Urothelium cell line (cell line): ENCODE results near the gene DDIAS.
"Not testable (repeated sequence)": the region's sequence is repeated elsewhere in the genome, so short reads cannot be mapped to it uniquely, and the experiment has no call there.

Source experiments
- DNase-seq: peaks from one replicate; pipeline ENCODE4 v3.0.0; 2011; ENCODE audit warnings: low spot score, mixed read lengths
- FAIRE-seq: peaks from 2 replicates; lab custom pipeline; 2011; peaks lifted over from hg19 to GRCh38; lab: Jason Lieb, UNC

DDIAS gene

DNA sequence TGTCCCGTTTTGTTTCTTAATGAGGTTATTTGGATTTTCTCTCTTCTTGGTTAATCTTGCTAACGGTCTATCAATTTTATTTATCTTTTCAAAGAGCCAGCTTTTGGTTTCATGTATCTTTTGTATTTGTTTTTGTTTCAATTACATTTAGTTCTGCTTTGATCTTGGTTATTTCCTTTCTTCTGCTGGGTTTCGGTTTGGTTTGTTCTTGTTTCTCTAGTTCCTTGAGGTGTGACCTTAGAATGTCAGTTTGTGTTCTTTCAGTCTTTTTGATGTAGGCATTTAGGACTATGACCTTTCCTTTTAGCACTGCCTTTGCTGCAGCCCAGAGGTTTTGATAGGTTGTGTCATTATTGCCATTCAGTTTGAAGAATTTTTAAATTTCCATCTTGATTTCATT, 18.7 kb downstream of the DDIAS start:
- not testable (repeated sequence) for DNase-seq, FAIRE-seq

DNA sequence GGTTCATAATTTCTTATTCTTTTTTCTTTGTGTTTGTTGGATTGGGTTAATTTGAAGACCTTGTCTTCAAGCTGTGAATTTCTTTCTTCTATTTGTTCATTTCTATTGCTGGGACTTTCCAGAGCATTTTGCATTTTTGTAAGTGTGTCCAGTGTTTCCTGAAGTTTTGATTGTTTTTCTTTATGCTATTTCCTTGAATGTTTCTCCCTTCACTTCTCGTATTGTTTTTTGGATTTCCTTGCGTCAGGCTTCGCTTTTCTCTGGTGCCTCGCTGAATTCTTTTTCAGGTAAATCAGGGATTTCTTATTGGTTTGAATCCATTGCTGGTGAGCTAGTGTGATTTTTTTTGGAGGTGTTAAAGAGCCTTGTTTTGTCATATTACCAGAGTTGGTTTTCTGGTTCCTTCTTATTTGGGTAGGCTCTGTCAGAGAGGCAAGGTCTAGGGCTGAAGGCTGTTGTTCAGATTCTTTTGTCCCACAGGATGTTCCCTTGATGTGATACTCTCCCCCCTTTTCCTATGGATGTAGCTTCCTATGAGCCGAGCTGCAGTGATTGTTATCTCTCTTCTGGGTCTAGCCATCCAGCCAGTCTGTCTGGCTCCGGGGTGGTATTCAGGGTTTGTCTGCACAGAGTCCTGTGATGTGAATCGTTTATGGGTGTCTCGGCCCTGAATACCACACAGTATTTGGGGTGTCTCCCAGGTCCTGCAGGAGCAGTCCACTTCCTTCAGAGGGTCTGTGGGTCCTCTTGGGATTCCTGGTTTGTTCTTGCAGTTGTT, 21.0 kb downstream of the DDIAS start:
- not testable (repeated sequence) for FAIRE-seq, DNase-seq

DNA sequence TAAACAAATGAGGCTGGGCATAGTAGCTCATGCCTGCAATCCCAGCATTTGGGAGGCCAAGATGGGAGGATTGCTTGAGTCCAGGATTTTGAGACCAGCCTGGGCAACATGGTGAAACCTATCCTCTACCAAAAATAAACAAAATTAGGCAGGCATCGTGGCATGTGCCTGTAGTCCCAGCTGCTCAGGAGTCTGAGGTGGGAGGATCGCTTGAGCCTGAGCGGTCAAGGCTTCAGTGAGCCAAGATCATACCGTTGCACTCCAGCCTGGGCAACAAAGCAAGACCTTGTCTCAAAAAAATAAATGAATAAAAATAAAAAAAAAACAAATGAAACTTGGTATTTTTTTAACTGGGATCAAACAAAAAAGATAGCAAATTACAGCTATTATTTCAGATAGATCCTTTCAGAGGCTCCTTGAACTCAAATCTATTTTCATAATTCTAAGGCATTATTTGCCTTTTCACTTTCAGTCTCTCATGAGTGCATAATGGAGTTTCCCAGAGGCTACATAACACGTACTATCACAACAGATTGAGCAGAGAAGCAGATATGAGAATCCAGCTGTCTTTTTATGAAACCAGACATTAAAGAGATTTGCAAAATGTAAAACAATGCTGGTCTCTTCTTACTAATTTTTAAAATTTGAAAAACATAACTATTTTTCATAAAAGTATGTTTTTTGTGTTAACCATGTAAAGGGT, 23.1 kb downstream of the DDIAS start:
- no peak for DNase-seq
- FAIRE-seq: no peak

DNA sequence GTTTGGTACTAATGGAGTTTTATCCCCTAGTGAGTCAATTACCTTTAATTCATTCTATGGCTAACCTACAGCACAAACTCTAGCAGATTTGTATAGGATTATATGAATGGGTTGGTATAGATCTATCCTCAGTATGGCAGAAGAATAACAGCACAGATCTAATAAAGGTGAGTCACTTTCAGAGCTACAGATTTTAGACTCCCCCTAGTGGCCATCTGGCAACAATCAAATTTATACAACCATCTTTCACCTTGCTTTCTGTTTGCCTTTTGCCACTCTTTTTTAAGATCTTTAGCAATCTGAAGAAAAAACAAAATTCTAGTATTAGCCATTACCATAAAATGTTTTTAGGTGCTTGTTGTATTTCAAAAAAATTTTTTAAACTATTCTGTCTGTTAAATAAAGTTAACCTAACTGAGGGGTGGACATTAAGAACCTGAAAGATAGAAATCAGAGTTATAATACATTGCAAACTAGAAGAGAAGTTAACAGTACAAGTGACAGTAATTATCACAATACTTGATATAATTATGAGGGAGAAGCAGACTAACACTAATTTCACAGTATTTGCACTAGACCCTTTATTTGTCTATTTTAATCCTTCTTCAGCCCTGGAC, 25.8 kb downstream of the DDIAS start:
- FAIRE-seq: no peak
- peak; percentile 64 for DNase-seq

DNA sequence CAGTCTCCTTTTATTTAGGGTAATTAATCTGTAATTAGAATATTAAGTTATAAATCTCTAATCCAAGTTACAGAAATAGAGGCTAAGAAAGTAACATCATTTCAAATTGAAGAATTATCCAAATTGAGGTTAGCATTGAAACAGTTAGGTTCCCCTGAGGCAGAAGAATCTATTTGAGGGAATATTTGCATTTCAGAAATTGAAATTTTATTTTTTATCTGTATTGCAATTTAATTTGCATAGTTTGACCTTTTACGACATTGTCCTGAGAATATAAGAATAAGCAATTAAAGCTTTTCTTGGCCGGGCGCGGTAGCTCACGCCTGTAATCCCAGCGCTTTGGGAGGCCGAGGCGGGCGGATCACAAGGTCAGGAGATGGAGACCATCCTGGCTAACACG, 27.6 kb downstream of the DDIAS start:
- FAIRE-seq: no peak
- DNase-seq: no peak

DNA sequence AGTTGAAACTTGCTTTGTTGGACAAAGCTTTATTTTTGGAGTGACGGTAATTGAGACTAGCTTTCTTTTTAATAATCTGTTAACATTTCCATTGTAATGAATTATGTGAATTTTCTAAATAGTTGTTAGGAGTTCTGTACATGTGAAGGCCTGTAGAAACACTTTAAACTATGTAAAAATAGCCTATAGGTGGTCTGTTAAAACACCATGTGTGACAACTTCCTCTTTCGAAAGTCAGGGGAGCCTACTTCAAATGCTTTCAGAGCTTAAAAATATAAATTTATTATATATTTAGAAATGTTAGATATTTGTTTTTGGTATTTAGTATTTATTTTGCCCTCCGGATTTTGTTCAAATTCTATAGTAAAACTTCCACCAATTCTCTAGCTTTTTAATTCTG, 28.7 kb downstream of the DDIAS start:
- no peak for FAIRE-seq

DNA sequence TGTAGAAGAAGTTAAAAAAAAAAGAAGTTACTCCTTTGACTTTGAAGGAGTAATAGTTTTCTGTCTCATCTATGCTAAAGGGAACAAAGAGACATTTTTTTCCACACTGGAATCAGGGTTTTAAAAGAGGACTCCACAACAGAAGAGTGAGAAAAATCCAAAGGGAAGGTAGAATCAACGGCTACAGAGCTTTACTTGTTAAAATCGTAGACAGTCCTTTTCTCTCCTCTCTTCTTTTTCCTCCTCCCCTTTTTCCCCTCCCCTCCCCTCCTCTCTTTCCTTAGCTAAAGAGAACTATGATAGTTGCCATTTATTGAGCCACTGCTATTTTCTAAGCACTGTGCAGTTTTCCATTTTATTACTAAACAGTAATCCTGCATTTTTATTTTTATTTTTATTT, 29.2 kb downstream of the DDIAS start:
- no peak for FAIRE-seq
- DNase-seq: no peak

More for the DNA sequence above, 28.7 kb downstream of the DDIAS start:
- no peak for DNase-seq

DNA sequence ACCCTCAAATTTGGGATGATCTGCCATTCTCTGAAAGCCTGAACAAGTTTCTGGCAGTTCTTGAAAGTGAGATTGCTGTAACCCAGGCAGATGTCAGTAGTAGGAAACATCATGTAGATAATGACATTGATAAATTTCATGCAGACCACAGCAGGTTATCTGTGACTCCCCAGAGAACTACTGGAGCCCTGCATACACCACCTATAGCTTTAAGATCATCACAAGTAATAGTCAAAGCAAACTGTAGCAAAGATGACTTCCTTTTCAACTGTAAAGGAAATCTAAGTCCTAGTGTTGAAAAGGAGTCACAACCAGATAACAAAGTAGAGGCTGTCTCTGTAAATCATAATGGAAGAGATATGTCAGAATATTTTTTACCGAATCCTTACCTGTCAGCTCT, 31.0 kb downstream of the DDIAS start:
- FAIRE-seq (no peak), DNase-seq (no peak)

DNA sequence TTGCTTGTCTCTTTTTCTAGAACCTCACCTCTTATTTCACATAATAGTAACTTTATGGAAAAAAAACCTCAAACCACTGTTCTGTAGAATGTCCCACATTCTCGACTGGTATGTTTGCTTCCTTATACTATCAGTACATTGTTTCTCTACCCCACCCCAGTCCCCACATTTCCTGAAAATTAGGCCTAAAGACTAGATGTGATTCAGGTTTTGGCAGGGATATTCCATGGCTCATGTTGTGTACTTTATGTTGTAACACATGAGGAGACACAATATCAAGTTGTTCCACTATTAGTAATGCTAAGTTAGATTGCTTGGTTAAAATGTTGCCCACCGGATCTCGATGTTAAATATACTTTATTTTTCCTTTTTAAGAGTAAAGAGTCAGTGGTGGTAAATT, 34.7 kb downstream of the DDIAS start:
- DNase-seq (no peak), FAIRE-seq (no peak)

DNA sequence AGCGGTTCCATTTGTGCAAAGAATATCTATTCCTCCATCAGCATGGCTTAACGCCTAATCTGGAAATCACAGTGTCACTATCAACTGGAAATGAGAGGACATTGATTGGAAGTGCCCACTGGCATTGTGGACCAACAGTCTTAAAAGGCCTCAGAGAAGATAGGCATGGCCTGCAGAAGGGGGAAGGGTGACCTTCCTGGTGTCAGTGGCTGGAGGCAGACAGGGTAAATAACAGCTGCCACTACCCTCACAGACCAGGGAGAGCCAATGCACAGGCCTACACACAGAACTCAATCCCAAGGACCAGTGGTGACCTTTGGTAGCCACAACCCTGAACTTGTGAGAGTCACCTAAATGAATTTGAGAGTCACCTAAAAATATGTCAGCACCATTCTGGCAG, 36.0 kb downstream of the DDIAS start:
- DNase-seq: no peak
- no peak for FAIRE-seq

DNA sequence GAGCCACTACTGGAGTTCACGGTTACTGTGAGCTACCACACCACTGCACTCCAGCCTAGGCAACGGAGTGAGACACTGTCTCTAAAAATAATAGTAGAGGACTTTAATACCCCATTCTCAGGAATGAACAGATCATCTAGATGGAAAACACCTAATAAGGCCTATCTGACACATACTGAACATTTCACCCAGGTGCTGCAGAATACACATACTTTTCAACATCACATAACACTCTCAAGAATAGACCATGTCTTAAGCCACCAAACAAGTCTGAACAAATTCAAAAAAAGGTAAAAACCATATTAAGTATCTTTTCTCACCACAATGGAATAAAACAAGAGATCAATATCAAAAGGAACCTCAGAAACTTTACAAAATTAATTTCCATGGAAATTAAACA, 37.9 kb downstream of the DDIAS start:
- FAIRE-seq (no peak), DNase-seq (no peak)

DNA sequence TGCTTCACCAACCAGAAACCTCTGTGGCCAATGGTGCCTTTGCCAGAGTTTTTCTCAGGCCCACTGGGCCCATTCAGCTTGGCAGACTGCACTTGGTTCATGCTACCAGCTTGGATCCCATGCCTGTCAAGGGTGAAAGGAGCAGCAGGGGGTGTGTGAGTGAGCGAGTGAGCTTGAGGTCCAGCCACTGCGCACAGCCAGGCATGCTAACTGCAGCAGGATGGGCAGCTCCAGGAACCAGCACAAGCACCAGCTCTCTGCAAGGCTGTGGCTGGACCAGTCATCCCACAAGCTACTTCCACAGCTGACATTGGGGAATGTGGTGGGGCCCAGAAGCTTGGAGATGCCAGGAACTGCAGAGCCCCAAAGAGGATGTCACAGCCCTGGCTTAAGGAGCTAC, 40.8 kb downstream of the DDIAS start:
- no peak for FAIRE-seq
- DNase-seq: no peak

DNA sequence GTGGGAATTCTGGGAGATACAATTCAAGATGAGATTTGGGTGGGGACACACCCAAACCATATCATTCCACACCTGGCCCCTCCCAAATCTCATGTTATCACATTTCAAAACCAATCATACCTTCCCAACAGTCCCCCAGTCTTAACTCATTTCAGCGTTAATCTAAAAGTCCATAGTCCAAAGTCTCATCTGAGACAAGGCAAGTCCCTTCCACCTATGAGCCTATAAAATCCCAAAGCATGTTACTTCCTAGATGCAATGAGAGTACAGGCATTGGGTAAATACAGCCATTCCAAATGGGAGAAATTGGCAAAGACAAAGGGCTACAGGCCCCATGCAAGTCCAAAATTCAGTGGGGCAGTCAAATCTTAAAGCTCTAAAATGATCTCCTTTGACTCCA, 41.9 kb downstream of the DDIAS start:
- not testable (repeated sequence) for FAIRE-seq

DNA sequence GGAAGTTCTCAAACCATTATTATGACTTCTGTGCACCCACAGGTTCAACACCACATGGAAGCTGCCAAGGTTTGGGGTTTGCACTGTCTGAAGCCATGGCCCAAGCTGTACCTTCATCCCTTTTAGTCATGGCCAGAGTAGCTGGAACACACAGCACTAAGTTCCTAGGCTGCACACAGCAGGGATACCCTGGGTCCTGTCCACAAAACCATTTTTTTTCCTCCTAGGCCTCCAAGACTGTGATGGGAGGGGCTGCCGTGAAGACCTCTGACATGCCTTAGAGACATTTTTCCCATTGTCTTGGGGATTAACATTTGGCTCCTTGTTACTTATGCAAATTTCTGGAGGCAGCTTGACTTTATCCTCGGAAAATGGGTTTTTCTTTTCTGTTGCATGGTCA, 42.7 kb downstream of the DDIAS start:
- DNase-seq (no peak), FAIRE-seq (no peak)

More for the DNA sequence above, 41.9 kb downstream of the DDIAS start:
- DNase-seq: not testable (repeated sequence)

DNA sequence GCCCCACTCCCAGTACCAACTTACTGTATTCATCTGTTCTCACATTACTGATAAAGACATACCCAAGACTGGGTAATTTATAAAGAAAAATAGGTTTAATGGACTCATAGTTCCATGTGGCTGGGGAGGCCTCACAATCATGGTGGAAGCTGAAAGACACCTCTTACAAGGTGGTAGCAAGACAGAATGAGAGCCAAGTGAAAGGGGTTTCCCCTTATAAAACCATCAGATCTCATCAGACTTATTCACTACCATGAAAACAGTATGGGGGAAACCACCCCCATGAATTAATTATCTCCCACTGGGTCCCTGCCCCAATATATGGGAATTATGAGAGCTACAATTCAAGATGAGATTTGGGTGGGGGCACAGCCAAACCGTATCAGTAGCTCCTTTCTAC, 43.5 kb downstream of the DDIAS start:
- not testable (repeated sequence) for FAIRE-seq, DNase-seq

DNA sequence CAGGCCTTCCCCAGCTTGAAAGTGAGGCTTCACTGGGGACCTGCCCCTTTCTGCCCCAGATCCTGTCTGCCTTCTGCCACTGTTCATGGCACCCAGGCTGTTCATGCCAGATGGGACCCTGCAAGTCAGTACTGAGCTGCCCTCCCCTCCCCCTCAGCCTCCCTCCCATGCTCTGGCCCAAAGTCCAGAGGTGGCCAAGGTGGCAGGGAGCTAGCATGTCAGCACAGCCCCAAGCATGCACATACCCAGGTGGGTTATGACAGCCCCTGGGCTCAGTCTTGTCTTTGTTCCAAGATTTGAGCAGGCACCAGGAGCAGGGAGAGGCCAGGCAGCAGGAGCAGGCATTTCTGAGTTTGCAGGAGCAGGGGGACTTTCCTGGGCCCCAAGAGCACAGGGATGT, 44.1 kb downstream of the DDIAS start:
- FAIRE-seq: no peak
- DNase-seq: no peak

DNA sequence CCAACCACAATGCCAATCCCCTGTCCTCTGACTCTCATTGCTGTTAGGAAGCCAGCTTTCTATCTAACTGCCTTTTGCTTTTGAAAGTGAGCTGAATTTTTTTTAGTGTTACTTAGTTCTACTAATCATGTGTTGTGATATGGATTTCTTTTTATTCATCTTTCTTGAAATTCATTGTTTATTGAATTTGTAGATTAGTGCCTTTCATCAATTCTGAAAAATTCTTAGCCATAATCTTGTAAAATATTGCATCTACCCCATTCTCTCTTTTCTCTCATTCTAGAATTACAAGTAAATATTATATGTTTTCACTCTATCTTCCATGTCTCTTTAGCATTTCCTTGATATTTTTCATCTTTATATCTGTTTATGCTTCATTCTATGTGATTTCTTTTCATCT, 47.8 kb downstream of the DDIAS start:
- no peak for FAIRE-seq

DNA sequence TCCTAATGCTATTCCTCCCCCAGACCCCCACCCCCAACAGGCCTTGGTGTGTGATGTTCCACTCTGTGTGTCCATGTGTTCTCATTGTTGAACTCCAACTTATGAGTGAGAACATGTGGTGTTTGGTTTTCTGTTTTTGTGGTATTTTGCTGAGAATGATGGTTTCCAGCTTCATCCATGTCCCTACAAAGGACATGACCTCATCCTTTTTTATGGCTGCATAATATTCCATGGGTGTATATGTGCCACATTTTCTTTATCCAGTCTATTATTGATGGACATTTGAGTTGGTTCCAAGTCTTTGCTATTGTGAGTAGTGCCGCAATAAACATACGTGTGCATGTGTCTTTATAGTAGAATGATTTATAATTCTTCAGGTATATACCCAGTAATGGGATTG, 49.0 kb downstream of the DDIAS start:
- not testable (repeated sequence) for FAIRE-seq, DNase-seq

More for the DNA sequence above, 47.8 kb downstream of the DDIAS start:
- DNase-seq: no peak

DNA sequence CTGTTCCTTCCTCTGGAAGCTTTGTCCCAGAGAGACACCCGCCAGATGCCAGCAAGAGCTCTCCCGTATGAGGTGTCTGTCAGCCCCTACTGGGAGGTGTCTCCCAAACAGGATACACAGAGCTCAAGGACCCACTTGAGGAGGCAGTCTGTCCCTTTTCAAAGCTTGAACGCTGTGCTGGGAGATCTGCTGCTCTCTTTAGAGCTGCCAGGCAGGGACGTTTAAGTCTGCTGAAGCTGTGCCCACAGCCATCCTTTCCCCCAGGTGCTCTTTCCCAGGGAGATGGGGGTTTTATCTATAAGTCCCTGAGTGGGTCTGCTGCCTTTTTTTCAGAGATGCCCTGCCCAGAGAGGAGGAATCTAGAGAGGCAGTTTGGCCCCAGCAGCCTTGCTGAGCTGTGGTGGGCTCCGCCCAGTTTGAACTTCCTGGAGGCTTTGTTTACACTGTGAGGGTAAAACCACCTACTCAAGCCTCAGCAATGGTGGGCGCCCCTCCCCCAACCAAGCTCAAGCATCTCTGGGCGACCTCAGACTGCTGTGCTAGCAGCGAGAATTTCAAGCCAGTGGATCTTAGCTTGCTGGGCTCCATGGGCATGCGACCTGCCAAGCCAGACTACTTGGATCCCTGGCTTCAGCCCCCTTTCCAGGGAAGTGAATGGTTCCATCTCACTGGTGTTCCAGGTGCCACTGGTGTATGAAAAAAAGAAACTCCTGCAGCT, 54.4 kb downstream of the DDIAS start:
- FAIRE-seq, DNase-seq: not testable (repeated sequence)

DNA sequence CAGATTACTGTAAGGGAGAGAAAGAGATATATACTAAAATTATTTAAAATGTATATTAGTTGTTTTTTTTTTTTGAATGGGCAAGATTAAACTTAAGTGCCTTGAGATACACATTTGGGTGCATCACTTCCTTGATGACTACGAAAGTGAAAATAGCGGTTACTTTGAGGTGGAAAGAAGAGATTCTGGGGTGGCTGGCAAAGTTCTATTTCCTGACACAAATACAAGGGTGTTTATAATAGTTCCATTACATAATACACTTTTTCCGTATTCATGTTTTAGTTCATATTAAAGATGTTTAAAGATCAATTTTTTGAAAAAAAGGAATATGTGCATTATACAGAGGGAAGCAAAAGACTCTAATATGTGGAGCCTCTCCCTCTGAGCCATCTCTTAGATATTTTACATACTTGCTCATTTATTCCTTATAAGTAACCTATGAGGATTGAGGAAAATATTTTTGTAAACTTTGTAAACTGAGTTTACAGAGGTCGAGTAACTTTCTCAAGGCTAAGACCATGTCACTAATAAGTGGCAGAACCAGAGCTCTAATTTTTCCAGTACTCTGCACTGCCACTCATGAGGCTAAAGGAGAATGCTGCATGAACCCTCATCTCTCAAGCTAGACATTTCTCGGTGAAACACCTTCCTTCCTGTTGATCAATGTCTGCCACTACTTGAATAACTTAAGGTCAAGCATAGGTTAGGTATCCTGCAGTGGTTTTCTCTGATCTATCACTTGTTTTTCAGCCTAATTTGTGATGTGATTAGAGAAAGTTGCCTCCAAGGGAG, 58.6 kb downstream of the DDIAS start:
- FAIRE-seq: no peak
- DNase-seq: no peak
